T-helper 22 cell (primary cell): ENCODE measurements around the gene CPA1.

ENCODE experiments used
- DNase-seq: peaks from one replicate; pipeline ENCODE4 v3.0.0-alpha.2; 2020; ENCODE audit warnings: low read depth

The CPA1 gene

DNA sequence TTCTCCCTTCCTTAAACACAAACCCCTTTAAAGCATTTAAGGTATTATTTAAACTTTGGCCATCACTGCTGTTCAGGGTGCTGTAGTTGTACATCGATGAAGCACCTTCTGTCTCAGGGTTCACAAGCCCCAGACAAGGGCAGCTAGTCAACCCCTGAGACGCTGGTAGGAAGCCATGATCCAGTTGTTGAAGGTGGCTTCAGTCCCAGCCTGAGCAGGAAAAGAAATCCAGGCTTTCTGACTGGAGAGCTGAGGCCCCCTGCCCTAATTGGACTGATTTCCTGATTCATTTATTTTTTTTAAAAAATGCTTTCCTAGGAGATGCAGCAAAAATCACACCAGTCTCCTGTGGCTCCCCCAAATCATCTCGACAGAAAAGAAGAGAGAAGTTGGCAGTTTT lies 15.8 kb downstream of the CPA1 start:
- DNase-seq, result no peak

DNA sequence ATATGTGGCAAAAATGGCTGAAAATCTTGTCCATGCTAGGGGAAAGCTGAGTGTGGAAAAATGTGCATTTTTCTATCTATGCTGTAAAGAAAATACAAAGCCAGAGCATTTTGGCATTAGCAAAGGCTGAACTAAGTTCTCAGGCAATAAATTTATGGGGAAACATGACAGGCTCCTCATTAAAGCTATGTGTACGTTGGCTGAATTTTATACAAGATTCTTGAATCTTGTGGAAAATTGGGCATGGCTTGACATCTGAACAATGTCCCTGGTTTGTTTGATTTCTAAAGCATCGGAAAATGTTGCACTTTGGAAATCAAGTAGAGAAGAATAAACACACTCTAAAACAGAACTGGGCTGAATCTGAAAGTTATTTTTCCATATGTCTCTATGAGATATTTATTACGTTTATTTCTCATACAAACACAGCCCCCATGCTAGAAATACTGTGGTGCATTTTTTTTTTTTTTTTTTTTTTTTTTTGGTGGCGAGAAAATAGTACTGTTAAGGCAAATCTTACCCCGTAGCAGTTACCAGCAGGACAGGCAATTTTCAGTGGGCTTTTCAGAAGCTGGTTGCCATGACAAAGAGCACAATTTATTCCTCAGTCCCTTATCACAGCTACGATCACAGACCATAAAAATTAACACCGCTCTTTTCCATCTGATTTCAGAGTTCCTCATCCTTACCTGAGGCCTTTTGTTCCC lies 16.9 kb downstream of the CPA1 start:
- DNase-seq, result no peak

DNA sequence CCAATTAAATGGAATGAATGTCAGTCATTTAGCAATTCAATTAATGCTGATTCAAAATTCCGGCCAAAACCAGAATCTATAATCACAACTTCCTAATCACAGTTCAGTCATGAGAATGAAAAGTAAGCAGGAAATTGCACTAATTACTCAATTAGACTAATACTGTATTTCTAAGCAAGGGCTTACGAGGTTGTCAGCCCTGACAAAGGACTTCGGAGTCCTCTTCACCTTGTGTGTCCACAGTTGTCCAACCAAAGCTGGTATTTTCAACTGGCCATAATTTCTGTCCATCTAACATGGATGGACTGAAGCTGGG lies 17.4 kb downstream of the CPA1 start:
- DNase-seq, result no peak

DNA sequence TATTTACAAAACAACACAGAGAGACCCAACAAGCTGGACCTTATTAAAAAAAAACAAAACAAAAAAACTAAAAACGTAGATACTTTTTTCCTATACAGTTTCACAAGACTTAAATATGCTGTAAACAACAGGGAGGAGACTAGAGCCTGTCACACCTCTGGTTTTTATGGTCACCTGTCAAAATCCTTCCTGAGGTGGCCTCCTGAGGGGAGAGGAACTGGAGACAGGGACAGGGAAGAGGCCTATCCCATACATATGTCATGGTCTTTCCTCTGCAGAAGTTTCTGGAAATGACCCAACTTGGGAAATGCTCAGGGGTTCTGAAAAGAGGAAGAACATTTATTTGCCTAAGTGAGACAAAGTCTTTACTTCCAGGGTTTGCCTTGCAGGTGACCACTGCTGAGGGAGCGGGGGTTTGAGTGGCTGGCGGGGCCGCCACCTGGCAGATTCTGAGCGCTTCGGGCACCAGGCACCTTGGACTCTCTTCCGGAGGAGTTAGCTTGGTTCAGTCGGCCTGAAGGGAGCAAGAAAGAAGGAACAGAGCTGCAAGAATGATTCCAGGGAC lies 18.3 kb downstream of the CPA1 start:
- DNase-seq, result no peak

- no peak for DNase-seq
Measured at GRCh38 chr7:130400120-130400572, 19.9 kb downstream of the CPA1 start.

DNA sequence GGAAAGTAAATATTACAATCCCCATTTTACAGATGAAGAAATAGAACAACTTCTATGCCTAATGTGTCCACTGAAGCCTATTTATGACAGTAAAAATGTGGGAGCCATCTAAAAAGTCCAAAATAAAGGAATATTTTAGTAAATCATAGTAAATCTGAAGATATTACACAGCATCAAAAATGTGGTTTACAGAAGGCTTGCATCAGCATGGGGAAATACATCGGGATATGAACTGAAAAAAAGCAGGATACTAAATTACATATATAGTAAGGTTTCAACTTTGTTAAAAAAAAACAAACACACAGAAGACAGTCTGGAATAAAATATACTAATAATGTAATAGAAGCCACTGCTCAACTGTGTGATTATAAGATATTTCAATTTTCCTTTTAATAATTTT lies 20.8 kb downstream of the CPA1 start:
- DNase-seq, result no peak

DNA sequence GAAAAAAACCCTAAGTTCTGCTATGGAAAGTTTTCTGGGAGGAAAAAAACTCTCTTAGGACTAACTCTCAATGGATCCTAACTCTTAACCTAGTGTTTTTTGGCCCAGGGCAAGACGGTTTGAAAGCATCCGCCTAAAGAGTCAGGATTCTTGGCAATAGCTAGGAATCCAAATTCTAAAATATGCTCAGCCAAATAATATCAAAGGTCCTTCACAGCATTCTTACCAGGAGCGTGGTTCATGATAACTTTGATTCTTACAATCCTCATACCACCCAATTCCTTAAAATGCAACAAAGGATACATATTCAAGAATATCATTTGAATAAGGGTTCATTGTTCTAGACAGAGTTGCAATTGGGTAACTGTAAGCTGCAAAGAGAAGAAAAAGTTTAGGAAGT lies 21.3 kb downstream of the CPA1 start:
- no peak for DNase-seq

- DNase-seq, result no peak
Measured at GRCh38 chr7:130405003-130405402, 24.7 kb downstream of the CPA1 start.

DNA sequence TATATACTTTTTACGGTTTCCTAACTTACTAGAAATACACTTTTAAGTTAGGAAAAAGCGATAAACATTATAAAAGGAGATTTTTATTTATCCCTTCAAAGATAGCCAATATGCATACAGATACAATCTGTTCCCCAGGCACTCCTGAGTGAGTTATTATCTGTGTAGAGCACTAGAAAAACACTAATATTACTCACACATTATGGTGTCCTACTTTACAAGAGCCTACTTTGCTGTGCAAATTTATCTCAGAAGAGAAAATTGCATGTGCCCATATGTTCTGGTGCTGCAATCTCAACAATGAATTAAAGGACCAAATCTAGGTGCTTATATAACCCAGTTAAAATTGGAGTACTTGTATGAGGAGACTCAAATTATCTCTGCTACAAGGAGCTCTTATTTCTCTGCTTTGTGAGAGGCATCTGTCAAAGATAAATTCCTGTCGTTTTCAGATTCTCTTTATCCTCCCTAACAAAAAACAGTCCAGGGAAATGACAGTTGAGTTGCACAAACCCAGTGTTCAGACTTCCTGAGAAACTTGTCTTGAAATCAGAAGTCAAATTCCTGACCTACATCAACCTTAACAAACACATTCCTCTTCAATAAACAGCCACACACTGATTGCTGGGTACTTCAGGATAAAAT lies 28.9 kb downstream of the CPA1 start:
- no peak for DNase-seq

DNA sequence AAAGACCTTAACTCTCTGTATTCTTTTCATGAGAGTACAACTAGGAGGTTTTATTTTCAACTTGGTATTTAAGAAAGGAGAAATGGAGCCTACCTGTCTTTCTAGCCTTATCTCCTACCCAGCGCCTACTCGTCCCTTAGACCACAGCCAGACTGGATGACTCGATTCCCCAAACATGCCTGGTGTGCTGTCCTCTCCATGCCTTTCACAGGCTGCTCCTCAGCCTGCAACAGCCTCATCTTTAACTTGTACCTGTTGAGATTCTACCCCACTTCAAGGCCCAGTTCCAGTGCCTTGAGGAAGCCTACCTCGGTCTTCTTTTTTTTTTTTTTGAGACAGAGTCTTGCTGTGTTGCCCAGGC lies 29.4 kb downstream of the CPA1 start:
- no peak for DNase-seq

DNA sequence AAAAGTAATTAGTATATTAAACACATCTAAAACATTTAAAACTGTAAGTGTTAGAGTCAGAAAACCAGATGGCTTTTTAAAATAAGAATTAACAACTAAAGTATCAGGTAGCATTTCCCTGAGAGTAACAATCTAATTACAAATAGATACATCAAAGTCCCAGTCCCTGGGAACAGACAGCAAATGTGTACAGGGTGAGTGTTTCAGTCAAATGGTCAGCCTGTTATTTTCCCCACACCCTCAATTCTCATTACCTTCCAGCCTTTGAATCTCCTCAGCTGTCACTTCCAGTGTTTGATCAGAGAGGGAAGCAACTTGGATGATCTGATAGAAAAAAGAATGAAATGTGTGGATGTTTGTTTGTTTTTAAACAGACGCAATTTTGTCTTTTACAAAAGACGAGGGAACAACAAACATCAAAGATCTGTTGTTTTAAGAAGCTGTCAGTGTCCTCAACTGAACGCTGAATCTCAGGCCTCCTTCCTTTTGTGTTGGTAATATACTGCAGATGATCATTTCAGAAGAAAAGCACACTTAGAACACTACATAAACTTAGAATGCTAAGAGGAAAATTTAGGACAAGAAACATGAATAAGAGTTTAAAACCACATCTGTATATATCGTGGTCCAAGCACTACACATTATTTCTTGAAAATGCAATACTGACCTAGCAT lies 30.7 kb downstream of the CPA1 start:
- DNase-seq, result no peak

DNA sequence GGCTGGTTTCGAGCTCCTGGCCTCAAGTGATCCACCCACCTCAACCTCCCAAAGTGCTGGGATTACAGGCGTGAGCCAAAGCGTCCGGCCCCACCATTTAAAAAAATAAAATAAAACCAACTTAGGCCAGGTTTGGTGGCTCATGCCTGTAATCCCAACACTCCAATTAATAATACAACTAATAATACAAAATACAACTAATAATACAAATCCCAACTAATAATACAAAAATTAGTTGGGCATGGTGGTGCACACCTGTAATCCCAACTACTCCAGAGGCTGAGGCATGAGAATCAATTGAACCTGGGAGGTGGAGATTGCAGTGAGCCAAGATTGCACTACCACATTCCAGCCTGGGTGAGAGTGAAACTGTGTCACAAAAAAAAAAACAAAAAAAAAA lies 32.9 kb downstream of the CPA1 start:
- DNase-seq, result no peak

- no peak for DNase-seq
Measured at GRCh38 chr7:130415006-130415405, 34.7 kb downstream of the CPA1 start.

DNA sequence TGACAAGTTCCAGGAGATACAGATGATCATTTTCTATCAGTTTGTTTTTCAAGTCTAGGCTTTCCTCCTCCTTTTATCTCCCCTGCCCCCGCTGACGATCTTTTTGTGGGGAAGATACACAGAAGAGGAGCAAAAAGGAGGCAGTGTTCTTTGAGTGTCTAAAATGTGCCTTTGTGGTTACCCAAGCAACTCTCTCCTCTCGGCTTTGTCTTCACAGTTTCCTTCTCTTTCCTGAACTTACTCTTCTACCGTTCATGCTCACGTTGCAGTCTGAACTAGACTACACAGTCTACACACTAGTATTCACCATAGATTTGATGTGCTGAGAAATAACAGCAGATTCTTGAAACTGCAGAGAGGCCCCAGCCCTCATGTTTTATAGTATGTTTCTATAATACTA lies 36.9 kb downstream of the CPA1 start:
- DNase-seq, result no peak

DNA sequence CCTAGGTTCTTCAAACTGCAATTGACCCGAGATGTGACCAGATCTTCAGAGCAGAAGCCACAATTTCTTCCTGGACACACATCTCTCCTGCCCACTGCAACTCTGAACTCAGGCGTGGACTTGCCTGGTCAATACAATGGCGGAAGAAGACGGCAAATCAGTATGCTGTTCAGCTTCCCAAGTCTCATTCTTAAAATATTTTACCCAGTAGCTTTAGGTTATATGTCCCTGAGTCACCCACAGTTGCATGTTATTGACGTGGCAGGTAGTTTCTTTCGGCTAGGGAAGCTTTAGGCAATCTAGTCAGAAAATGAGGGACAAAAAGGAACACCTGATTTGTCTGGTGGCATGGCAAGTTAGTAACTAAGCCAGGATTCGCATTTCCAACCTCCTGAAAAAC lies 38.0 kb downstream of the CPA1 start:
- DNase-seq, result no peak

- DNase-seq, result no peak
Measured at GRCh38 chr7:130419658-130420057, 39.4 kb downstream of the CPA1 start.

DNA sequence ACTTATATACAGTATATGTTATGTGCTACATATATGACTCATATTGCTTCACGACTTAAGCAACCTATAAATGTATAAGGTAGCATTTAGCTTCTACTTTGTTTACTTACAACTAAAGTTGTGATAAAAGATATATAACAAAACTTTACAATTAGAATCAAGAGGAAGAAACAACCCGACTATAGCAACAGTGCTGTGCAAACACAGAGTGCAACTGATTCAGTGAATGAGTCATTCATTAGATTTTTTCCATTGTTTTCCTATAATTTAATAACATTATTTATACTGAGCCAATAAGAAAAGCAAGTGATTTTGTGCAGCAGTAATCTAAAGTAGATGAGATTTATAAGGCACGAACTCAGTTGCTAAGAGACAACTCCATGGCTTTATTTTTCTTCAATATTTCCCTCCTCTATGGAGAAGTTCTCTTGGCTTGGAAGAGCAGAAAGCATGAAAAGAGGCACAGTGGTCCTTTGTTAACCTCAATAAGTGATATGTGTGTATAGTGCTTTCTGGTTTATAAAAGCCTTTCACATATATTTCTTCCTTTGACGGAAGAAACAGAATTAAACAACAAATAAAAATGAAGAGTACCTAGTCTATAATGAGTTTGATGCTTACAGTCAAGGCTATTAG lies 40.8 kb downstream of the CPA1 start:
- DNase-seq, result no peak

GRCh38 chr7:130421684-130422083 lies 41.4 kb downstream of the CPA1 start:
- DNase-seq, result no peak

- DNase-seq, result no peak
Measured at GRCh38 chr7:130423501-130424037, 43.3 kb downstream of the CPA1 start.

DNA sequence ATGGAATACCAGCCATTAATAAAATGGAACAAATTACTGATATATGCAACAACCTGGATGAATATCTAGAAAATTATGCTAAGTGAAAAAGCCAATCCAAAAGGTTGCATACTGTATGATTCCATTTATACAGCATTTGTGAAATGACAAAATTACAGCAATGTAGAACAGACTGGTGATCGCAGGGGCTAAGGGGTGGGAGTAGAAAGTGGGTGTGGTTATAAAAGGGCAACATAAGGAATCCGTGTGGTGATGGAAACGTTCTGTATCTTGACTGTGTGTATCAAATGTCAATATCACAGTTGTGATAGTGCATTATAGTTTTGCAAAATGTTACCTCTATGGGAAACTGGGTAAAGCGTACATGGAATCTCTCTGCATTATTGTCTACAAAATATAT lies 45.5 kb downstream of the CPA1 start:
- no peak for DNase-seq

- no peak for DNase-seq
Measured at GRCh38 chr7:130426564-130426963, 46.3 kb downstream of the CPA1 start.

DNA sequence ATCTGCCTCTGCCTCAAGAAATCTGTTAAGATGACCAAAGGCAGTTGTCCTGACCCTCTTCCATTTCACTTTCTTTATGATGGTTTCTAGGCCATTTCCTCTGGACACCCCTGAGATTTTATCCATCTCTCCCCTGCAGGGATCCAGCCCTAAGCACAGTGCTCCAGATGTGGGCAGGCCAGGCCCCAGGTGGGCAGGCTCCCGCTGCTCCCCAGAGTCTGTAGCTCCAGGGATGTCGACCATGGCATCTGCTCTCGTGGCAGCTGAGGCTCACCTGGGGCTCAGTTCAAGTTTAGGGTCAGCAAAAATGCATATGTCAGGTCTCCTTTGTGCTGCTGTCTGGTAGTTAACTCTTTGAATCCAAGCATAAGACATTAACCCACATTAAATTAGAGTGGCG lies 48.7 kb downstream of the CPA1 start:
- no peak for DNase-seq

GRCh38 chr7:130430115-130430514 lies 49.8 kb downstream of the CPA1 start:
- DNase-seq, result no peak
